ENCODE results near the gene POLD1.

The POLD1 gene

GRCh38 chr19:50422397-50423278 is 38.5 kb downstream of the POLD1 start:
- no peak for DNase-seq (ENCODE audit: extremely low spot score)
- ChIA-PET CTCF (interaction anchor here (0.7 to 2.1 kb wide), 3 partner anchors 40 to 94 kb away, joined by 3 to 6 read pairs (median 4); partner anchors contain the start of gene KCNC3), POLR2A (no interaction called here)
- TF ChIP-seq, protein P1, sequence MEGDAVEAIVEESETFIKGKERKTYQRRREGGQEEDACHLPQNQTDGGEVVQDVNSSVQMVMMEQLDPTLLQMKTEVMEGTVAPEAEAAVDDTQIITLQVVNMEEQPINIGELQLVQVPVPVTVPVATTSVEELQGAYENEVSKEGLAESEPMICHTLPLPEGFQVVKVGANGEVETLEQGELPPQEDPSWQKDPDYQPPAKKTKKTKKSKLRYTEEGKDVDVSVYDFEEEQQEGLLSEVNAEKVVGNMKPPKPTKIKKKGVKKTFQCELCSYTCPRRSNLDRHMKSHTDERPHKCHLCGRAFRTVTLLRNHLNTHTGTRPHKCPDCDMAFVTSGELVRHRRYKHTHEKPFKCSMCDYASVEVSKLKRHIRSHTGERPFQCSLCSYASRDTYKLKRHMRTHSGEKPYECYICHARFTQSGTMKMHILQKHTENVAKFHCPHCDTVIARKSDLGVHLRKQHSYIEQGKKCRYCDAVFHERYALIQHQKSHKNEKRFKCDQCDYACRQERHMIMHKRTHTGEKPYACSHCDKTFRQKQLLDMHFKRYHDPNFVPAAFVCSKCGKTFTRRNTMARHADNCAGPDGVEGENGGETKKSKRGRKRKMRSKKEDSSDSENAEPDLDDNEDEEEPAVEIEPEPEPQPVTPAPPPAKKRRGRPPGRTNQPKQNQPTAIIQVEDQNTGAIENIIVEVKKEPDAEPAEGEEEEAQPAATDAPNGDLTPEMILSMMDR (IDR thresholded peaks at IDR 0.05; ENCODE audit: control extremely low read depth, extremely low read depth, low read depth, missing control alignments): no peak

DNA sequence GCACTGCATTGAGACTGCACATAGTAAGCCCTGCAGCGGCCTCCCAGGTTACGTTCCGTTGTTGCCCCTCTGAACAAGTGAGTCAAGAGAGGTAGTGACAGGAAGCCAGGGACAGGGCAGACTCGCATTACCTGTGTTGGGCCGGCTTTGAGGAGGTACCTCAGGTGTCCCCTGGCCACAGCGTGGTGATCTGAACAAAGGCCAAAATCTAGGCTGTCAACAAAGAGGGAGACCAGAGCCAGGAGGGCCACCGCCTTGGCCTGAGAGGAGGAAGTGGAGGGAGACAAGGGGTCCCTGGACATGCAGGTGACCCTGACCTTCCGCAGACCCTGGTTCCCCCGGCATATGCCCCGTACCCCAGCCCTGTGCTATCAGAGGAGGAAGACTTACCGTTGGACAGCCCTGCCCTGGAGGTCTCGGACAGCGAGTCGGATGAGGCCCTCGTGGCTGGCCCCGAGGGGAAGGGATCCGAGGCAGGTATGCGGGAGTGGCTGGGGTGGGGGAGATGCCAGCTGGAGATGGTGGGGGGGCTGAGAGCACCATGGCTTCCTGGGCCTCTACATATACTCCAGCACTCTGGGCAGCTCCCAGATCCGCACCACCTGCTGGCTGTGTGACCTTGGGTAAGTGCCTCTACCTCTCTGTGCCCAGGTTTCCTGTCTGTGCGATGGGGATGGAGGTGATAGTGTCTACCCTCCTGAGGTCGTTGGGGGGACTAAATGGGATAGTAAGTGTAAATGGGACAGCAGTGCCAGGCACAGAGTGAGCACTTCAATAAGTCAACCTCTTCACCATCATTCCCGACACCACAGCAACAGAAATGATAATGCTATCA is 39.3 kb downstream of the POLD1 start:
- ChIA-PET CTCF (interaction anchor here (0.7 to 3.4 kb wide), 4 partner anchors 39 to 95 kb away, joined by 3 to 10 read pairs (median 5); partner anchors contain the start of gene KCNC3), POLR2A (no interaction called here)
- DNase-seq (ENCODE audit: extremely low spot score): no peak
- TF ChIP-seq, protein P1 (IDR thresholded peaks at IDR 0.05; ENCODE audit: control extremely low read depth, extremely low read depth, low read depth, missing control alignments): no peak

- POLR2A ChIA-PET: no interaction called here
- CTCF ChIA-PET: interaction anchor here (1.5 to 4.0 kb wide), 3 partner anchors 7 to 68 kb away, joined by 6 to 14 read pairs (median 10); partner anchors contain the start of gene SPIB
- no peak for DNase-seq (ENCODE audit: extremely low spot score)
- TF ChIP-seq, protein P1 (IDR thresholded peaks at IDR 0.05; ENCODE audit: control extremely low read depth, extremely low read depth, low read depth, missing control alignments): no peak
Observed at GRCh38 chr19:50425581-50425980, 41.4 kb downstream of the POLD1 start.

DNA sequence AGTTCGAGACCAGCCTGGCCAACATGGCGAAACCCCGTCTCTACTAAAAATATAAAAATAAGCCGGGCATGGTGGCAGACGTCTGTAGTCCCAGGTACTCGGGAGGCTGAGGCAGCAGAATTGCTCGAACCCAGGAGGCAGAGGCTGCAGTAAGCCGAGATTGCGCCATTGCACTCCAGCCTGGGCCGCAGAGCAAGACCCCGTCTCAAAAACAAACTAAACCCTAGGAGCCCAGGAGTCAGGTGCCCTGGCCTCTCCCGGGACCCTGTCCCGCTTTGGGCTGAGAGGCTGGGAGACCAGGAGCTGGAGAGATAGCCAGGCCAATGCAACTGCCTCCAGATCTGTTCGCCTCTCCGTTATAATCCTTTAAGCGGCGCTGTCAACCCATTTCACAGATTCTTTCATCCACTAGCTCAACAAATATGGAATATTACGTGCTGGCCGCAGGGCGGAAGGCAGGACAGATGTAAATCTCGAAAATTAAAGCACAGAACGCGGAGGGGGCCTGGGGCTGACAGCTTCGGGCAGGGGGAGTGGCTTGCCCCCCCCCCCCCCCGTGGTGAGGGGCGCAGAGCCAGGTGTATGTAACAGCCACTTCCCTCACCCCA is 43.3 kb downstream of the POLD1 start:
- TF ChIP-seq, protein P1 (IDR thresholded peaks at IDR 0.05; ENCODE audit: control extremely low read depth, extremely low read depth, low read depth, missing control alignments): no peak

DNA sequence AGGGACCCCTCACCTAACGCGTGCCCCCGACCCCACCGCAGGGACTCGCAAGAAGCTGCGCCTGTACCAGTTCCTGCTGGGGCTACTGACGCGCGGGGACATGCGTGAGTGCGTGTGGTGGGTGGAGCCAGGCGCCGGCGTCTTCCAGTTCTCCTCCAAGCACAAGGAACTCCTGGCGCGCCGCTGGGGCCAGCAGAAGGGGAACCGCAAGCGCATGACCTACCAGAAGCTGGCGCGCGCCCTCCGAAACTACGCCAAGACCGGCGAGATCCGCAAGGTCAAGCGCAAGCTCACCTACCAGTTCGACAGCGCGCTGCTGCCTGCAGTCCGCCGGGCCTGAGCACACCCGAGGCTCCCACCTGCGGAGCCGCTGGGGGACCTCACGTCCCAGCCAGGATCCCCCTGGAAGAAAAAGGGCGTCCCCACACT is 43.9 kb downstream of the POLD1 start:
- TF ChIP-seq, protein P1 (IDR thresholded peaks at IDR 0.05; ENCODE audit: control extremely low read depth, extremely low read depth, low read depth, missing control alignments): peak; percentile 3
- ChIA-PET CTCF (interaction anchor here (0.6 to 4.0 kb wide), 5 partner anchors 10 to 71 kb away, joined by 3 to 14 read pairs (median 4); partner anchors contain the start of gene SPIB), POLR2A (interaction anchor here (0.7 to 1.0 kb wide), 3 partner anchors 9 to 99 kb away, joined by 3 to 6 read pairs (median 3); partner anchors contain the start of genes KCNC3 and SPIB)
- DNase-seq (ENCODE audit: extremely low spot score): peak; percentile 46

More for the DNA sequence above, 43.3 kb downstream of the POLD1 start:
- POLR2A ChIA-PET: interaction anchor here (0.6 to 1.0 kb wide), 3 partner anchors 9 to 601 kb away, joined by 3 to 6 read pairs (median 6); partner anchors contain the start of gene SPIB
- no peak for DNase-seq (ENCODE audit: extremely low spot score)
- CTCF ChIA-PET: interaction anchor here (0.6 to 4.0 kb wide), 7 partner anchors 9 to 70 kb away, joined by 3 to 14 read pairs (median 5); partner anchors contain the start of gene SPIB

Measured in GM10248 (cell line).